GM10248 (cell line): ENCODE results near the gene CLASP1.

Experiments
- CTCF ChIA-PET: fragments of 300-600 bp; sonication (Branson Sonifier 250); formaldehyde crosslinking; extraction: SDS; loops from one replicate; lab custom pipeline; 2021; ENCODE audit warnings: antibody characterized with exemption; lab: Yijun Ruan, JAX
- POLR2A ChIA-PET: fragments of 350-650 bp; sonication (Branson Sonifier 250); formaldehyde crosslinking; extraction: SDS; loops from one replicate; lab custom pipeline; 2020; ENCODE audit warnings: antibody characterized with exemption; lab: Yijun Ruan, JAX
- DNase-seq: peaks from one replicate; pipeline ENCODE4 v3.0.0; 2012; ENCODE audit errors: extremely low spot score
- TF ChIP-seq, protein P1 (sequence below): IDR thresholded peaks from 2 replicates; pipeline ENCODE4 v1.5.1; 2012; ENCODE audit warnings: mild to moderate bottlenecking, low read depth; ENCODE audit errors: extremely low read depth, missing control alignments, control extremely low read depth

The CLASP1 gene

DNA sequence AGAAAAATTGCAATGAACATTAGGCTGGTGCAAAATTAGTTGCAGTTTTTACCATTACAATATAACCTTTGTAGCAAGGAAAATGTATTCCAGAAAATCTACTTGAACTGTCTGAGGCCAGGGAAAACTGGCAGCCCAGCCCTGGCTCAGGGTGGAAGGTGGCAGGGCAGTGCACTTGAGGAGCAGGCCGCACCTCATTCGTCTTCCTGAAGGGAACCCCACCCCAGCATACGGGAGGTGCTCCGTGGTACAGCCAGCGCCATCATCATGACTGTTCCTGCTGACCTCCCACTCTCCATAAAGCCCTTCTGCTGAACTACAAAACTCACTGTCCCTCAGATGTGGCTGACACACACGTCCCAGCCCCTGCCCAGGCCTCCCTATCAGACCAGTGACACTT is 298.4 kb downstream of the CLASP1 start:
- ChIA-PET POLR2A (no interaction called here), CTCF (interaction anchor here (2.5 to 2.7 kb wide), 2 partner anchors 9 to 11 kb away, joined by 10 read pairs; no protein-coding TSS in a partner anchor)
- TF ChIP-seq, protein P1, sequence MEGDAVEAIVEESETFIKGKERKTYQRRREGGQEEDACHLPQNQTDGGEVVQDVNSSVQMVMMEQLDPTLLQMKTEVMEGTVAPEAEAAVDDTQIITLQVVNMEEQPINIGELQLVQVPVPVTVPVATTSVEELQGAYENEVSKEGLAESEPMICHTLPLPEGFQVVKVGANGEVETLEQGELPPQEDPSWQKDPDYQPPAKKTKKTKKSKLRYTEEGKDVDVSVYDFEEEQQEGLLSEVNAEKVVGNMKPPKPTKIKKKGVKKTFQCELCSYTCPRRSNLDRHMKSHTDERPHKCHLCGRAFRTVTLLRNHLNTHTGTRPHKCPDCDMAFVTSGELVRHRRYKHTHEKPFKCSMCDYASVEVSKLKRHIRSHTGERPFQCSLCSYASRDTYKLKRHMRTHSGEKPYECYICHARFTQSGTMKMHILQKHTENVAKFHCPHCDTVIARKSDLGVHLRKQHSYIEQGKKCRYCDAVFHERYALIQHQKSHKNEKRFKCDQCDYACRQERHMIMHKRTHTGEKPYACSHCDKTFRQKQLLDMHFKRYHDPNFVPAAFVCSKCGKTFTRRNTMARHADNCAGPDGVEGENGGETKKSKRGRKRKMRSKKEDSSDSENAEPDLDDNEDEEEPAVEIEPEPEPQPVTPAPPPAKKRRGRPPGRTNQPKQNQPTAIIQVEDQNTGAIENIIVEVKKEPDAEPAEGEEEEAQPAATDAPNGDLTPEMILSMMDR: no peak
- no peak for DNase-seq

DNA sequence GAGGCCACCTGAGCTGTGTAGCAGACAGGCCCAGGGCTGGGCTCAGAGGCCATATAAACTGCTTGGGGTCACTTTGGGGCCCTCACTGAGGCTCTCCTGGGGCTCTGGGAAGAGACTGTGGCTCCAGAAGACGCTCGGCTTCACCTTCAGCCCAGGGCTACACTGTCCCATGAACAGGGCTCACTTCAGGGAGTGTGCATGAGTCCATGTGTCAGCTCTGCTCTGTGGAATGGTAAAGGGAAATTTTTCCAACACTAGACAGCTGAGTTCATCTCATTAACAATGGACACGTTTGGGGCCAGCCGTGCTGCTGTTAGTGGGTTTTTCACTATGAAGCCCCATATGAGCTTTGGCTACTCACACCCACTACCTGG is 298.9 kb downstream of the CLASP1 start:
- POLR2A ChIA-PET: no interaction called here
- no peak for DNase-seq
- TF ChIP-seq, protein P1: no peak
- CTCF ChIA-PET: interaction anchor here (2.7 kb wide), 1 partner anchor 9 kb away, joined by 10 read pairs; no protein-coding TSS in a partner anchor

DNA sequence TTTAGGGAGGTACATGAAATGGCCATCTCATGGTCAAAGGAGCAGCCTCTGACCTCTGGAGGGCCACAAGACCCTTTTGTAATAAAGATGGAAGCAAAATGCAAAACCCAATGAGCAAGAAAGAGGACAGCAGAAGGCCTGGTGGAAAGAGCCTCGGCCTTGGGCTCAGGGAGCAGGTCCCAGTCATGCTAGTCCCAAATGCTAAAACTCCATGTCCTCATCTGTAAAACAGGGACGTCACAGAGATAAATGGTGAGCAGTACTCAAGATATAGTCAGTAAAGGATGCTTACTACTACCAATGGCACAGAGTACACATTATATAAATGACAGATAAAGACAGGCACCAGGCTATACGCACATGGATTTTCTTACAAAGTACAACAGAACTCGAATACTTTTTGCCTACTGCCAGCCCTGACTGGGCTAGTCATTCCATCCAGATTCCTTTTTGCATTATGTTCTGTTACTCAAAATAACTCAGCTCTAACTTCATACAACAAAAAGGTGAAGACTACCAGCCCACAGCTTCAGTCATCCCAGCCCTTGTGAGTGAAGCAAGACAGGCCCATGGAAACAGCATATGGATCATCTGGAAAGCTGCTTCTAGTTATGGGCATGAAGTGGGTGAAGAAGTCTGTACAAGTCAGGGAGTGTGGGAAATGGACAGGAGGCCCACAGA is 299.4 kb downstream of the CLASP1 start:
- CTCF ChIA-PET: no interaction called here
- TF ChIP-seq, protein P1: no peak
- POLR2A ChIA-PET: no interaction called here
- DNase-seq: no peak

DNA sequence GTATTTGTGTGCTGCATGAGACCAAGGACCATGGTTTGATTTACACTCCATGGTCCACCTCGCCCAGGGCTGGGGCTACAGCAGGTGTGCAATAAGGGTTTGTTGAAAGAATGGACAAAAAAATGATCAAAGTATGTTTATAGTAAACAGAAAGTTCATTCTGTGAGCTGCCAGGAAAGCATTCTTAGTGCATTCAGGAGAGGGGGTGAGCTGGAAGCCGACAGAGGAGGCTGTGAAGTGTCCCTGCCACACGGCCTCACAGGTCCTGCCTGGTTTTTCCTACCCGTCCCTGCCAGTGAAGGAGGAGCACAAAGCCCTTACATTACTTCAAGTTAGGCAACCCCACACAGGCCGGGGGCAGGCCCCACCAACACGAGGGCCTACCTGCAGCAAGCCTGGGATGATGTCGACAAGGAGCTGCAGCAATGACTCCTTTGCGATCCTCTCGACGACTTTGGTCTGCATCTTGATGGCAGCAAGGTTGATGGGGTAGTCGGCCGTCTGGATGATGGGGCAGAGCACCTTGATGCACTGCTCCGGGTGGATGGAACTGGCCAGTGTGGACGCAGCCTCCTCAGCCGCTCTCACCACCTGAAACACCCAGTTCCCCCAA is 301.0 kb downstream of the CLASP1 start:
- ChIA-PET CTCF (interaction anchor here (1.4 to 3.1 kb wide), 2 partner anchors 8 to 11 kb away, joined by 4 to 18 read pairs; no protein-coding TSS in a partner anchor), POLR2A (no interaction called here)
- TF ChIP-seq, protein P1: no peak
- DNase-seq: no peak

DNA sequence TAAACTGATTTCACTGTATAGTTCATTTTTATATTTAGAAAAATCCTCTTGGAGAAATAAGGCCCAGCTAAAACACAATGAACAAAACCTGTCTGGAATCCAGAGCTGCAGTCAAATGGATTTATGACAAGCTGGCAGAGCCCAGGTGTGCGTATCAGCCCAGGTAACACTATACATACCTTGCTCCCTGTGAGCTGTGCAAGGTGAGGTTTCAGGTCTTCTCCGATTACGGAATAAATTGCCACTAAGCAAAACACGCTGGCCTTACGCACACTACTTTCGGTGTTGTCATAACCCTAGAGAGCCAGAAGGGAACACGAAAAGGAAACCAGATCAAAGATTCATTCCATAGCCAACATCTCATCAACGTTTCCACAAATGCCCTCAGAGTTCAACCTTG is 302.4 kb downstream of the CLASP1 start:
- DNase-seq: no peak
- CTCF ChIA-PET: interaction anchor here (3.1 kb wide), 1 partner anchor 9 kb away, joined by 18 read pairs; no protein-coding TSS in a partner anchor
- TF ChIP-seq, protein P1: no peak
- POLR2A ChIA-PET: no interaction called here

DNA sequence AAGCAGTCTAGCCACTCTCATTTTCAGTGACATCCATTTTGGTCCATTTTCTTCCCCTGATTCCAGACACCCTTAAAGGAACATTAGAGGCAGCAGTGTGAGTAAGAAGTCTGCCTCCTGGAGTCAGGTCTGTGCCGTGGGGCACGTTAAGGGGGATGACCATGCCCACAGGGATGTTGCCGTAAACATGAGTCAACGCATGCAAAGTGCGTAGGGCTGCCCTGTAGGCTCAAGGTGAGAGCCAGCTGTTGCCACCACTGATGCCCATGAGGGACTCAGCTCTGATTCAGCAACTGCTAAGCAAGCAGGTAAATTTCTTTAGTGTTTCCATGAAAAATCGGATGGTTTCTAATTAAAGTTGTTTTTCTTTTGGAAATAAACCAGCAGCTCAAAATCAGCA is 302.9 kb downstream of the CLASP1 start:
- CTCF ChIA-PET: interaction anchor here (1.0 to 3.1 kb wide), 2 partner anchors 10 to 79 kb away, joined by 3 to 18 read pairs; no protein-coding TSS in a partner anchor
- TF ChIP-seq, protein P1: no peak
- no peak for DNase-seq
- POLR2A ChIA-PET: no interaction called here
